Body of pancreas (tissue), 4 donors: ENCODE data around the gene OLFML3.

Experiments used
- CTCF ChIP-seq, 7 experiments: fragments of 450-650 bp in 4 of 7; fragments of 200-600 bp in 3 of 7; sonication (generic) in 3 of 7; IDR thresholded peaks; one replicate each; pipeline ENCODE4 v1.5.1; 2016 to 2019; ENCODE audit warnings: antibody characterized with exemption in 7 of 7
- POLR2A ChIP-seq, 3 donors: fragments of 450-650 bp; IDR thresholded peaks; one replicate each; pipeline ENCODE4 v1.6.1; 2016; ENCODE audit warnings: antibody characterized with exemption in 3 of 3, mild to moderate bottlenecking in 2 of 3

GRCh38 chr1:113965703-113966412 is 13.4 kb upstream of the OLFML3 start:
- TF ChIP-seq POLR2A (IDR thresholded peaks at IDR 0.05) (no peak), CTCF (IDR thresholded peaks at IDR 0.05) (no peak)
